Type B pancreatic cell (in vitro differentiated cells): ENCODE results near the gene PRKAG3. TPM values are rescaled to one million over a fixed set of nuclear protein-coding genes. Genes with fewer than 3 reads are reported as not detected.

Source experiments
- DNase-seq: peaks from one replicate; pipeline ENCODE4 v3.0.0; 2021; ENCODE audit warnings: mixed read lengths; ENCODE audit not compliant: unreplicated experiment; ENCODE audit errors: extremely low spot score
- H3K27ac Mint-ChIP-seq: 2 replicates; pipeline ENCODE4 v1.8.0; 2021; ENCODE audit warnings: mild to moderate bottlenecking, mixed read lengths
- H3K27me3 Mint-ChIP-seq: 2 replicates; pipeline ENCODE4 v1.8.0; 2021; ENCODE audit warnings: mixed read lengths
- H3K36me3 Mint-ChIP-seq: 2 replicates; pipeline ENCODE4 v1.8.0; 2021; ENCODE audit warnings: mixed read lengths
- H3K4me1 Mint-ChIP-seq: one replicate; pipeline ENCODE4 v1.8.0; 2021; ENCODE audit warnings: mixed read lengths; ENCODE audit not compliant: unreplicated experiment
- H3K4me3 Mint-ChIP-seq: 2 replicates; pipeline ENCODE4 v1.8.0; 2021; ENCODE audit warnings: mild to moderate bottlenecking, mixed read lengths
- H3K9me3 Mint-ChIP-seq: 2 replicates; pipeline ENCODE4 v1.8.0; 2021; ENCODE audit warnings: mixed read lengths
- total RNA-seq: library from RNA; stranded (reverse); gene quantifications from 2 replicates; pipeline ENCODE4 v1.2.1, GENCODE V29; 2021; ENCODE audit warnings: low replicate concordance
- TF ChIP-seq, protein P1 (sequence below): fragments of 200-600 bp; sonication (generic); conservative IDR thresholded peaks from 2 replicates; pipeline ENCODE4 v1.5.0; 2021; ENCODE audit warnings: antibody characterized with exemption, mild to moderate bottlenecking

Gene PRKAG3
- total RNA-seq, 1 donor from 2014 or later, result not detected

DNA sequence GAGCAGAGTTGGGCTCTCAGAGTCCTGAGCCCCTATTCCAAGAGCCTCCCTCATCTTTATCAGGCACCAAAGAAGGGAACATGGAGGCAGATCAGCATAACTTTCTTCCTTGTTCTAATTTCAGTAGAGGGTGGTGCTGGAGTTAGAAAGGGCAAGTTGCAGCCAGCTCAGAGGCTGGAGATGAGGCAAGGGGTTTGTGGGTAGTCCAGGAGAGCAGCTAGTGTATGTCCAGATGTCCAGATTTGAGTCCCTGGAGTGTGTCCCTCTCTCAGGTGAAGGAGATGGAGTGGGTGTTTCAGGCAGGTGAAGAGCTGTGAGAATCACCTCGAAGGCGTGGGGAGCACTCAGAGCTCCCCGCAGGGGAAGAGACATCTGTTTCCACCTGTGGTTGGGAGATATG, 478 bp upstream of the PRKAG3 start:
- no peaks in the 10 kb centered on the region for H3K9me3 Mint-ChIP-seq

DNA sequence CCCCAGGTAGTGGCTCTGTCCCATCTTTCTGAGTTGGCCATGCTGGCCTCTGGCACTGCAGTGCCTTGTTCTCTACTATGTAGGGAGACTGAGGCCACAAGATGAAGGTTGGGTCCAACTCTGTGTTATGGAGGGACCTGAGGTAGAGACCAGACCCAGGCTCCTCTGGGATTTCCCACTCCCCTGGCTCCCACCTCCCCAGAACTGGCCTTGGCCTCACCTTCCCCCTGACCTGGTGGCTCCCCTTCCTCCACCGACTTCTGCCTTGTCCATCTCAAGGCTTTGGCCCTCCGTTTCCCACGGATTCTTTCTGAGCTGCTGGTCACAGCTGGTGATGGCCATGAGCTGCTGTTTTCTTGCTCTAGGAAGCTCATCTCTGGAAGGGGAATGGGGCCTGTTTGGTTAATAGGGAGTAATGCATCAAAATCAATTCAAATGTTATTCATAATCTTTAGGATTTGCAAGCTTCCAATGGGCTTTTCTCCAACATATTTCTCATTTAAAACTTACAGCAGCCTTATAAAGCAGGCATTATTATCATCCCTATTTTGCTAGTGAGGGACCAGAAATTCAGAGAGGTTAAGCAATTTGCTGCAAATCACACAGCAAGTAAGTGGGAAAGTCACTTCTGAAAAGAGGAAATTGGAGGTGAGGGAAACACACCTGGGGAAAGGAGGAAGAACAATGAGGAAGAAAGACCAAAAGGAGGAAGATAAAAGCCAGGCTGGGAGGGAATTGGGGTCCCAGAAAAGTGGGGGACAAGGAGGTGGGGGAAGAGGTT, 887 bp downstream of the PRKAG3 start:
- Mint-ChIP-seq H3K27ac (no peak overlapping the region), H3K27me3 (peaks cover 49% of the 10 kb centered on the region), H3K36me3 (no peaks in the 10 kb centered on the region), H3K4me3 (no peak overlapping the region), H3K9me3 (no peaks in the 10 kb centered on the region), H3K4me1 (no peaks in the 10 kb centered on the region)
- DNase-seq, result no peak
- TF ChIP-seq, protein P1, sequence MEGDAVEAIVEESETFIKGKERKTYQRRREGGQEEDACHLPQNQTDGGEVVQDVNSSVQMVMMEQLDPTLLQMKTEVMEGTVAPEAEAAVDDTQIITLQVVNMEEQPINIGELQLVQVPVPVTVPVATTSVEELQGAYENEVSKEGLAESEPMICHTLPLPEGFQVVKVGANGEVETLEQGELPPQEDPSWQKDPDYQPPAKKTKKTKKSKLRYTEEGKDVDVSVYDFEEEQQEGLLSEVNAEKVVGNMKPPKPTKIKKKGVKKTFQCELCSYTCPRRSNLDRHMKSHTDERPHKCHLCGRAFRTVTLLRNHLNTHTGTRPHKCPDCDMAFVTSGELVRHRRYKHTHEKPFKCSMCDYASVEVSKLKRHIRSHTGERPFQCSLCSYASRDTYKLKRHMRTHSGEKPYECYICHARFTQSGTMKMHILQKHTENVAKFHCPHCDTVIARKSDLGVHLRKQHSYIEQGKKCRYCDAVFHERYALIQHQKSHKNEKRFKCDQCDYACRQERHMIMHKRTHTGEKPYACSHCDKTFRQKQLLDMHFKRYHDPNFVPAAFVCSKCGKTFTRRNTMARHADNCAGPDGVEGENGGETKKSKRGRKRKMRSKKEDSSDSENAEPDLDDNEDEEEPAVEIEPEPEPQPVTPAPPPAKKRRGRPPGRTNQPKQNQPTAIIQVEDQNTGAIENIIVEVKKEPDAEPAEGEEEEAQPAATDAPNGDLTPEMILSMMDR, result no peak

More for the DNA sequence above, 478 bp upstream of the PRKAG3 start:
- no peak for DNase-seq
- Mint-ChIP-seq H3K4me3 (no peak overlapping the region), H3K27me3 (peaks cover 50% of the 10 kb centered on the region), H3K4me1 (no peaks in the 10 kb centered on the region), H3K27ac (no peak overlapping the region), H3K36me3 (no peaks in the 10 kb centered on the region)
- TF ChIP-seq, protein P1, result no peak

DNA sequence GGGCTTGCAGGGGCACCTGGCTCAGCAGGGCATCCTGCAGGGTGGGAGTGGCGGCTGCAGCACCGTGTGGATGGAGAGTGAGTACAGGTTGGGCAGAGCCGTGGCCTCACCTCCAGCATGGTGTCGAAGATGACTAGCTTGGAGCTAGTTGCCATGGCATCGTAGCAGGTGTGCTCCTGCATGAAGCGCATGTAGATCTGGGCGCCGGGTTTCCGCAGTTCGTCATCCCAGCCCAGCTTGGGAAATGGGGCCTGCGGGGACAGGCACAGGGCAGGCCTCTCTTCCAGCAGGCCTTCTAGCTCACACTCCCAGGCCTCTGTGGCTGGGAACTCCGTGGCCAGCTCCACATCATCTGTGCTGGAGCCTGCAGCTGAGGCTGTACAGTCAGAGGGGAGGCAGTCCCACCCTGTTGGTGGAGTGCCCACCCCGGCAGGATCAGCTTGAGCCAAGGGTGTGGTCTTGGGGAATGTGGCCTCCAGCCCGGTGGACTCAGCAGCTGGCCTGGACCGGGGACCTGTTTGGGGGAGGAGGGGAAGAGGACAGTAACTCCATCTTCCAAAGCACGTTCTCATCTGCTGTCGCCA, 1.6 kb downstream of the PRKAG3 start:
- TF ChIP-seq, protein P1, result no peak
- no peaks in the 10 kb centered on the region for H3K36me3 Mint-ChIP-seq
- peak; percentile 62 for DNase-seq
- H3K9me3 Mint-ChIP-seq, result no peaks in the 10 kb centered on the region
- no peak overlapping the region for H3K27ac Mint-ChIP-seq
- H3K4me1 Mint-ChIP-seq, result no peaks in the 10 kb centered on the region
- peaks cover 48% of the 10 kb centered on the region for H3K27me3 Mint-ChIP-seq
- H3K4me3 Mint-ChIP-seq, result no peak overlapping the region

DNA sequence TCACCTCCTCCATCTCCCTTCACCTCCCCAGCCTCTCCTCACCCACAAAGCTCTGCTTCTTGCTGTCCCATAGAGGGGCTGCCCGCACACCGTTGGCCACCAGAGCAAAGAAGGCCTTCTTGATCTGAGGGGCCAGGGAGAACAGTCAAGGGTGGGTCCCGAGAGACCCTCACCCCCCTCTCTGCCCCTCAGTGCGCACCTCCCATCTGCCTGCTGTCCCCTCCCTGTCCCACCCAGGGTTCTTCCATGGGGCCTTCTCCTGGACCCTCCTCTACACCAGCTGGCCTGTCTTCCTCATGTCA, 3.2 kb downstream of the PRKAG3 start:
- no peak for DNase-seq
- H3K9me3 Mint-ChIP-seq, result no peaks in the 10 kb centered on the region
- H3K4me3 Mint-ChIP-seq, result no peak overlapping the region
- H3K4me1 Mint-ChIP-seq, result no peaks in the 10 kb centered on the region
- H3K27ac Mint-ChIP-seq, result no peak overlapping the region
- no peaks in the 10 kb centered on the region for H3K36me3 Mint-ChIP-seq
- H3K27me3 Mint-ChIP-seq, result peaks cover 33% of the 10 kb centered on the region
- TF ChIP-seq, protein P1, result no peak

DNA sequence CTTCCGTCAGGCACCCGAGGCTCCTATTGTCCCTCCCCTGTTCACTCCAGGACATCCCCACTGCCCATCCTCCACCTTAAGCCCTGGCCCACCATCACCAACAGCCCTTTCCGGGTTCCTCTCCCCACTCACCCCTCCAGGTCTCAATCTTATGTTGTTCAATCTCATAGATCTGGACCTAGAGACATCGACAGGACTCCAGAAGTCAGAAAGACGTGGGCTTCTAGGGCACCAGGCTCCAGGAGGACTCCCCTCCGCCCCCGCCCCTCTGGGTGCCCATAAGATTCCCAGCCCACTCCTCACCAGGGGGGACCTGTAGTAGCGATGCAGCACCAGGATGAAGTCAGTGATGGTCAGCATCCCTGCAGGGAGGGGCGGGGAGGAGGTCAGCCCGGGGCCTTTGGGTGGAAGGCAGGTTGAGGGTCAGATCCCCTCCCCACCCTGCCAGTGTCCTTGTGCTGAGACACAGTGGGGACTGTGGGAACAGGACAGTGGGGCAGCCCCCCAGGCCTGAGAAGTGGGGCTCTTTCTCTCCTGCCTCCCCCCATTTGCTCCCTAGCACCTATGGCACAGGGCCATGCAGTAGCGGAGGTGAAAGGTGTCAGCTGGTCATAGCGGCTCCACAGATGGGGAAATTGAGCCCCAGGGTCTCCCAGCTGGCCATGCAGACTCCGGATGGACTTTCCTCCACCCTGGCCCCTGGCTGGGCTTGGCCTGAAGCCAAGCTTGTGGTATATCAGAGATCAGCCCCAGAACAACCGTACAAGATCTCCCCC, 3.7 kb downstream of the PRKAG3 start:
- Mint-ChIP-seq H3K27me3 (peaks cover 28% of the 10 kb centered on the region), H3K4me3 (no peak overlapping the region)
- TF ChIP-seq, protein P1, result no peak

More for the DNA sequence above, 3.7 kb downstream of the PRKAG3 start:
- Mint-ChIP-seq H3K27ac (no peak overlapping the region), H3K36me3 (no peaks in the 10 kb centered on the region), H3K4me1 (no peaks in the 10 kb centered on the region), H3K9me3 (no peaks in the 10 kb centered on the region)
- DNase-seq, result no peak
